Neural progenitor cell (in vitro differentiated cells): ENCODE measurements around the gene TMEM108. TPM values are rescaled to one million over a fixed set of nuclear protein-coding genes. Genes with fewer than 3 reads are reported as not detected.

Experiments
- DNase-seq: peaks from one replicate; pipeline ENCODE4 v3.0.0-alpha.2; 2016; ENCODE audit warnings: low spot score
- H2AFZ ChIP-seq: fragments of 200-600 bp; sonication (generic); replicated peaks from 2 replicates; pipeline ENCODE4 v1.6.1; 2016; ENCODE audit warnings: antibody characterized with exemption
- H3F3A ChIP-seq: fragments of 200-600 bp; sonication (generic); 2 replicates; pipeline ENCODE4 v1.6.1; 2016; ENCODE audit warnings: antibody characterized with exemption, low read depth
- H3K27ac ChIP-seq: fragments of 200-600 bp; sonication (generic); 2 replicates; pipeline ENCODE4 v1.5.1; 2016; ENCODE audit warnings: mild to moderate bottlenecking
- H3K27me3 ChIP-seq: fragments of 200-600 bp; sonication (generic); 2 replicates; pipeline ENCODE4 v1.6.1; 2016; ENCODE audit warnings: mild to moderate bottlenecking, moderate library complexity
- H3K36me3 ChIP-seq: fragments of 200-600 bp; sonication (generic); 2 replicates; pipeline ENCODE4 v1.5.1; 2016
- H3K4me1 ChIP-seq: fragments of 200-600 bp; sonication (generic); 2 replicates; pipeline ENCODE4 v1.6.1; 2016; ENCODE audit warnings: mixed run types
- H3K4me2 ChIP-seq: fragments of 200-600 bp; sonication (generic); 2 replicates; pipeline ENCODE4 v1.6.1; 2016
- H3K4me3 ChIP-seq: fragments of 200-600 bp; sonication (generic); 2 replicates; pipeline ENCODE4 v1.5.1; 2016
- H3K79me2 ChIP-seq: fragments of 200-600 bp; sonication (generic); 2 replicates; pipeline ENCODE4 v1.6.1; 2016; ENCODE audit warnings: low read depth
- H3K9ac ChIP-seq: fragments of 200-600 bp; sonication (generic); 2 replicates; pipeline ENCODE4 v1.6.1; 2016
- H3K9me3 ChIP-seq: fragments of 200-600 bp; sonication (generic); 2 replicates; pipeline ENCODE4 v1.5.1; 2016; ENCODE audit warnings: low read depth
- H4K20me1 ChIP-seq: fragments of 200-600 bp; sonication (generic); 2 replicates; pipeline ENCODE4 v1.6.1; 2016; ENCODE audit warnings: low read depth
- H3K27ac Mint-ChIP-seq: 3 replicates; pipeline ENCODE4 v1.8.0; 2021; ENCODE audit warnings: mixed read lengths
- H3K27me3 Mint-ChIP-seq: 2 replicates; pipeline ENCODE4 v1.8.0; 2022; ENCODE audit warnings: low read depth, mild to moderate bottlenecking, inconsistent platforms, moderate library complexity, mixed read lengths; ENCODE audit not compliant: insufficient read depth
- H3K36me3 Mint-ChIP-seq: 3 replicates; pipeline ENCODE4 v1.8.0; 2021; ENCODE audit warnings: mixed read lengths
- H3K4me1 Mint-ChIP-seq: 3 replicates; pipeline ENCODE4 v1.8.0; 2021; ENCODE audit warnings: mixed read lengths
- H3K4me3 Mint-ChIP-seq: 3 replicates; pipeline ENCODE4 v1.8.0; 2021; ENCODE audit warnings: mild to moderate bottlenecking, moderate library complexity, mixed read lengths
- H3K9me3 Mint-ChIP-seq: 3 replicates; pipeline ENCODE4 v1.8.0; 2020; ENCODE audit warnings: mixed read lengths
- EZH2 ChIP-seq: fragments of 200-600 bp; sonication (generic); IDR thresholded peaks from 2 replicates; pipeline ENCODE4 v1.6.1; 2017; ENCODE audit warnings: antibody characterized with exemption, mild to moderate bottlenecking, moderate library complexity
- EZH2phosphoT487 ChIP-seq: fragments of 200-600 bp; sonication (generic); IDR thresholded peaks from 2 replicates; pipeline ENCODE4 v1.6.1; 2017; ENCODE audit warnings: antibody characterized with exemption
- total RNA-seq: library from RNA; depleted of rRNA; stranded (reverse); fragments of >200 nt; gene quantifications from 2 replicates; pipeline ENCODE4 v1.2.3, GENCODE V29; 2015; ENCODE audit warnings: low replicate concordance
- TF ChIP-seq, protein P1 (sequence below): fragments of 200-600 bp; sonication (generic); IDR thresholded peaks from 2 replicates; pipeline ENCODE4 v1.5.1; 2017; ENCODE audit warnings: antibody characterized with exemption, mild to moderate bottlenecking

Gene TMEM108
- total RNA-seq, 1 donor from 2014 or later, result 4.8 TPM

DNA sequence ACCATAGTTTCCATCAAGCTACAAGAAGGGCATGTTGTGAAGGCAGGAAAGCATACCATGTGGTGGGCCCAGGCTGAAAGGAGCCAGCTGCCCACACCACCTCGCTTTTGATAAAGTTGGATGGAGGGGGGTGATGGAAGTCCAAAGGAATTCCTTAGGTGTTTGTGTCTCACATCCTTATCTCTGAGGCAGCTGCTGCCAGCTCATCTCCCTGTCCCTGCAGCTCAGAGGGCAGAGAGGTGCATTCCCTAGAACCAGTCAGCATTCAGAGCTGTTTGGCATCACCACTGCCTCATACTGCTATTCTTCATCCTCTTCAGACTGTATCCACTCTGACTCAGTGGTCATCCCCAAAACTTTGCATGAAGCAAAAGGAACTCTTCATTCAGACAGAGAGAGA is 220.2 kb downstream of the TMEM108 start:
- no peak overlapping the region for H3K4me3 ChIP-seq
- H3K79me2 ChIP-seq, result no peaks in the 10 kb centered on the region
- no peak overlapping the region for H3K9ac ChIP-seq
- Mint-ChIP-seq H3K36me3 (no peaks in the 10 kb centered on the region), H3K4me1 (peaks cover 5% of the 10 kb centered on the region), H3K9me3 (no peaks in the 10 kb centered on the region), H3K27ac (no peak overlapping the region), H3K27me3 (no peaks in the 10 kb centered on the region), H3K4me3 (no peak overlapping the region)
- H3K9me3 ChIP-seq, result no peaks in the 10 kb centered on the region
- no peaks in the 10 kb centered on the region for H3F3A ChIP-seq
- no peak overlapping the region for H2AFZ ChIP-seq
- H3K4me2 ChIP-seq, result no peak overlapping the region
- no peaks in the 10 kb centered on the region for H3K4me1 ChIP-seq
- H3K27ac ChIP-seq, result no peak overlapping the region
- no peak for DNase-seq
- no peaks in the 10 kb centered on the region for H4K20me1 ChIP-seq
- TF ChIP-seq, protein P1, sequence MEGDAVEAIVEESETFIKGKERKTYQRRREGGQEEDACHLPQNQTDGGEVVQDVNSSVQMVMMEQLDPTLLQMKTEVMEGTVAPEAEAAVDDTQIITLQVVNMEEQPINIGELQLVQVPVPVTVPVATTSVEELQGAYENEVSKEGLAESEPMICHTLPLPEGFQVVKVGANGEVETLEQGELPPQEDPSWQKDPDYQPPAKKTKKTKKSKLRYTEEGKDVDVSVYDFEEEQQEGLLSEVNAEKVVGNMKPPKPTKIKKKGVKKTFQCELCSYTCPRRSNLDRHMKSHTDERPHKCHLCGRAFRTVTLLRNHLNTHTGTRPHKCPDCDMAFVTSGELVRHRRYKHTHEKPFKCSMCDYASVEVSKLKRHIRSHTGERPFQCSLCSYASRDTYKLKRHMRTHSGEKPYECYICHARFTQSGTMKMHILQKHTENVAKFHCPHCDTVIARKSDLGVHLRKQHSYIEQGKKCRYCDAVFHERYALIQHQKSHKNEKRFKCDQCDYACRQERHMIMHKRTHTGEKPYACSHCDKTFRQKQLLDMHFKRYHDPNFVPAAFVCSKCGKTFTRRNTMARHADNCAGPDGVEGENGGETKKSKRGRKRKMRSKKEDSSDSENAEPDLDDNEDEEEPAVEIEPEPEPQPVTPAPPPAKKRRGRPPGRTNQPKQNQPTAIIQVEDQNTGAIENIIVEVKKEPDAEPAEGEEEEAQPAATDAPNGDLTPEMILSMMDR, result no peak
- no peak for TF ChIP-seq EZH2
- no peak for TF ChIP-seq EZH2phosphoT487
- no peaks in the 10 kb centered on the region for H3K27me3 ChIP-seq
- H3K36me3 ChIP-seq, result no peaks in the 10 kb centered on the region

DNA sequence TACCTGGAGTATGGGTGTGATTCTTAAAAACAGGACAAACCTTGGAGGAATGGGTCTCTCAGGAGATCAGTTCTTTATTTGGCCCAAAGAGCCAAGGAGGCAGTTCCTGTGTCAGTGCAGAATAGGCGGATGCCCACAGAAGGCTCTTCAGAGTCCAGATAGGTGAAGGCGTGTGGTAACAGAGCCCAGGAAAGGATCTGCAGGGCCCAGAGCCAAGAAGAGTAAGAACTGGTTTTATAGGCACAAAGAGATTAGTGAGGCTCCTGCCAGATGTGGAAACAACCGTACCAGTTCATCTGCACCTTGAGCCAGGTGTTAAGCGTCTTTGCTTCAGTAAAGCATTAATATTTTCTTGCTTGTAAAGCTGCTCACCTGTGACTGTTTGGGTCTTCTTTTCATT is 221.6 kb downstream of the TMEM108 start:
- Mint-ChIP-seq H3K27ac (no peak overlapping the region), H3K9me3 (no peaks in the 10 kb centered on the region), H3K4me3 (no peak overlapping the region), H3K4me1 (peaks cover 5% of the 10 kb centered on the region), H3K36me3 (no peaks in the 10 kb centered on the region), H3K27me3 (no peaks in the 10 kb centered on the region)
- no peak overlapping the region for H3K9ac ChIP-seq
- no peak overlapping the region for H3K4me3 ChIP-seq
- H2AFZ ChIP-seq, result no peak overlapping the region
- H3K9me3 ChIP-seq, result no peaks in the 10 kb centered on the region
- no peak overlapping the region for H3K27ac ChIP-seq
- no peaks in the 10 kb centered on the region for H3K79me2 ChIP-seq
- no peaks in the 10 kb centered on the region for H3K36me3 ChIP-seq
- no peak overlapping the region for H3K4me2 ChIP-seq
- no peaks in the 10 kb centered on the region for H3K4me1 ChIP-seq
- H3K27me3 ChIP-seq, result no peaks in the 10 kb centered on the region
- TF ChIP-seq EZH2phosphoT487, result no peak
- TF ChIP-seq, protein P1, result no peak
- TF ChIP-seq EZH2, result no peak
- no peaks in the 10 kb centered on the region for H4K20me1 ChIP-seq
- H3F3A ChIP-seq, result no peaks in the 10 kb centered on the region
- DNase-seq, result no peak

DNA sequence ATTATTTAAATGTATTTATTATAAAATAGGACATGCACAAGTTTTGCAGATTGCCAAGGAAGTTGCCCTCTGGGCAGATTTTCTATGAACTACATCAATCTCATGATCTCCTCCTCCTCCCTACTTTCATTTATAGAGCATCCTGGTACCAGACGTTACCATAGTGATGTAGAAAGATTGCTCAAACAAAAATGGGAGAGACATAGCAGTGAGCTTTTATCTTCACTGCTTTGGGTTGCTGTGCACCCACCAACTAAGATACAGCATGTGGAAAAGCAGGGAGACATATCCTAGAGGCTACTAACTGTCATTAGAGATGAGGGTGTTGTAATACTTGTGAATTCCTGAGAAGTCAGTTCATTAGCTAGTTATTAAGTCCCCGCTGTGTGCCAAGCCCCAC is 224.1 kb downstream of the TMEM108 start:
- DNase-seq, result no peak
- Histone ChIP-seq H3K9me3 (no peaks in the 10 kb centered on the region), H3K4me1 (no peaks in the 10 kb centered on the region), H3F3A (no peaks in the 10 kb centered on the region), H4K20me1 (no peaks in the 10 kb centered on the region), H3K27ac (no peak overlapping the region), H3K4me3 (no peak overlapping the region), H3K79me2 (no peaks in the 10 kb centered on the region), H3K4me2 (no peak overlapping the region), H2AFZ (no peak overlapping the region), H3K36me3 (no peaks in the 10 kb centered on the region), H3K9ac (no peak overlapping the region), H3K27me3 (no peaks in the 10 kb centered on the region)
- Mint-ChIP-seq H3K27ac (no peak overlapping the region), H3K9me3 (no peaks in the 10 kb centered on the region), H3K36me3 (no peaks in the 10 kb centered on the region), H3K4me3 (no peak overlapping the region), H3K4me1 (peaks cover 5% of the 10 kb centered on the region), H3K27me3 (no peaks in the 10 kb centered on the region)
- TF ChIP-seq EZH2 (no peak), EZH2phosphoT487 (no peak)
- TF ChIP-seq, protein P1, result no peak
